Measurements from ENCODE around the gene UBXN2A.
"Not testable (repeated sequence)": the region's sequence is repeated elsewhere in the genome, so short reads cannot be mapped to it uniquely, and the experiment has no call there.

UBXN2A gene

GRCh38 chr2:23941644-23942043 is 1.4 kb downstream of the UBXN2A start:
- no peak for DNase-seq

GRCh38 chr2:23943666-23944065 is 3.4 kb downstream of the UBXN2A start:
- DNase-seq = no peak

- no peak for DNase-seq
Observed at GRCh38 chr2:23944527-23944926, 4.3 kb downstream of the UBXN2A start.

GRCh38 chr2:23944976-23945375 is 4.7 kb downstream of the UBXN2A start:
- DNase-seq = no peak

GRCh38 chr2:23947350-23947749 is 7.1 kb downstream of the UBXN2A start:
- no peak for DNase-seq

- not testable (repeated sequence) for DNase-seq
Observed at GRCh38 chr2:23952558-23952957, 12.3 kb downstream of the UBXN2A start.

GRCh38 chr2:23953625-23954024 is 13.4 kb downstream of the UBXN2A start:
- DNase-seq = no peak

- no peak for DNase-seq
Observed at GRCh38 chr2:23954325-23955014, 14.2 kb downstream of the UBXN2A start.

GRCh38 chr2:23967846-23968245 is 27.6 kb downstream of the UBXN2A start:
- DNase-seq = no peak

- DNase-seq = no peak
Observed at GRCh38 chr2:23976883-23977282, 36.6 kb downstream of the UBXN2A start.

- DNase-seq = no peak
Observed at GRCh38 chr2:23988371-23988770, 48.1 kb downstream of the UBXN2A start.

- no peak for DNase-seq
Observed at GRCh38 chr2:23992931-23993330, 52.7 kb downstream of the UBXN2A start.

- no peak for DNase-seq
Observed at GRCh38 chr2:23993736-23994269, 53.5 kb downstream of the UBXN2A start.

- no peak for DNase-seq
Observed at GRCh38 chr2:23994567-23994966, 54.3 kb downstream of the UBXN2A start.

- no peak for DNase-seq
Observed at GRCh38 chr2:24007693-24008092, 67.4 kb downstream of the UBXN2A start.

GRCh38 chr2:24008672-24009366 is 68.6 kb downstream of the UBXN2A start:
- DNase-seq = no peak

- DNase-seq = no peak
Observed at GRCh38 chr2:24009367-24009679, 69.1 kb downstream of the UBXN2A start.

- DNase-seq = no peak
Observed at GRCh38 chr2:24009680-24010476, 69.6 kb downstream of the UBXN2A start, which contains the start of gene MFSD2B. Gene MFSD2B, plus strand, starts transcription at chr2:24010085. Its CDS starts 12 bp downstream, at chr2:24010097.

- no peak for DNase-seq
Observed at GRCh38 chr2:24010477-24011249, 70.4 kb downstream of the UBXN2A start.

GRCh38 chr2:24011250-24012104 is 71.2 kb downstream of the UBXN2A start:
- DNase-seq = no peak

- DNase-seq = no peak
Observed at GRCh38 chr2:24012521-24013188, 72.4 kb downstream of the UBXN2A start.

All from NCI-H510A (cell line).